GM23248 (cell line): ENCODE results near the gene TLE4.

Experiments
- EZH2 ChIP-seq: fragments of 200-600 bp; sonication (generic); IDR thresholded peaks from 2 replicates; pipeline ENCODE4 v1.6.1; 2018; ENCODE audit warnings: antibody characterized with exemption, mild to moderate bottlenecking; ENCODE audit not compliant: insufficient read depth, poor library complexity, severe bottlenecking
- EZH2phosphoT487 ChIP-seq: fragments of 200-600 bp; sonication (generic); IDR thresholded peaks from 2 replicates; pipeline ENCODE4 v1.6.1; 2018; ENCODE audit warnings: antibody characterized with exemption, moderate library complexity, mild to moderate bottlenecking, low read depth; ENCODE audit not compliant: insufficient read depth

DNA sequence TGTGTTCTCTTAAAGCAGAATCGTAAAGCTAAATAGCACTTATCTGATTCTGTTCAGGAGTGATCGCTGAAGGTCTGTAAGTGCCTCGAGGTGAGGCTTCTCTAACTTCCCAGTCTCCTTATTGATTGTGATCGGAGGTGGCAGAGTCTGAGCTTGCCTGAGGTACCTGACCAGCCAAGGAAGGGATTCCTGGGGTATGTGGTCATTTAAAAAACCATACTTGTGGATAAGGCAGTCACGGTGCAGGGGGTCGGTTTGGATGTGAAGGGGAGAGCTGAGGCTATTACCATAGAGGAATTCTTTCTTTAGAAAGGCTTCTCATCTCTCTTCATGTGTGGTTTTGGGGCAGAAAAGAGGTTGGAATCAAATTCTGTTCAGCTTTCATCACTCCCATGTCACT, 193.7 kb downstream of the TLE4 start:
- TF ChIP-seq EZH2phosphoT487 (no peak), EZH2 (no peak)
